ENCODE data around the gene RPGR.

RPGR gene

GRCh38 chrX:38256019-38256418, 71.3 kb downstream of the RPGR start:
- Histone ChIP-seq H3K36me3 (ENCODE audit: insufficient read depth, low read length) (no peaks in the 10 kb centered on the region), H3K9ac (ENCODE audit: low read depth, low read length) (no peak overlapping the region), H3K4me3 (ENCODE audit: low read length) (no peak overlapping the region), H3K27me3 (ENCODE audit: control insufficient read depth, insufficient read depth, low read length) (no peaks in the 10 kb centered on the region), H3K9me3 (replicated peaks; ENCODE audit: low read length) (no peaks in the 10 kb centered on the region), H3K4me2 (ENCODE audit: low read length) (no peak overlapping the region), H3K4me1 (ENCODE audit: control insufficient read depth, insufficient read depth, low read length) (no peaks in the 10 kb centered on the region)

GRCh38 chrX:38249965-38250364, 77.3 kb downstream of the RPGR start:
- H3K4me2 ChIP-seq (ENCODE audit: low read length): no peak overlapping the region
- no peaks in the 10 kb centered on the region for H3K36me3 ChIP-seq (ENCODE audit: insufficient read depth, low read length)
- H3K4me3 ChIP-seq (ENCODE audit: low read length): no peak overlapping the region
- no peaks in the 10 kb centered on the region for H3K9me3 ChIP-seq (replicated peaks; ENCODE audit: low read length)
- H3K9ac ChIP-seq (ENCODE audit: low read depth, low read length): no peak overlapping the region
- H3K4me1 ChIP-seq (ENCODE audit: control insufficient read depth, insufficient read depth, low read length): no peaks in the 10 kb centered on the region
- no peaks in the 10 kb centered on the region for H3K27me3 ChIP-seq (ENCODE audit: control insufficient read depth, insufficient read depth, low read length)

GRCh38 chrX:38247051-38247450, 80.3 kb downstream of the RPGR start:
- Histone ChIP-seq H3K9me3 (replicated peaks; ENCODE audit: low read length) (no peaks in the 10 kb centered on the region), H3K9ac (ENCODE audit: low read depth, low read length) (no peak overlapping the region), H3K27me3 (ENCODE audit: control insufficient read depth, insufficient read depth, low read length) (no peaks in the 10 kb centered on the region), H3K4me2 (ENCODE audit: low read length) (no peak overlapping the region), H3K36me3 (ENCODE audit: insufficient read depth, low read length) (no peaks in the 10 kb centered on the region), H3K4me3 (ENCODE audit: low read length) (no peak overlapping the region), H3K4me1 (ENCODE audit: control insufficient read depth, insufficient read depth, low read length) (no peaks in the 10 kb centered on the region)

- Histone ChIP-seq H3K4me3 (ENCODE audit: low read length) (no peak overlapping the region), H3K36me3 (ENCODE audit: insufficient read depth, low read length) (no peaks in the 10 kb centered on the region), H3K4me2 (ENCODE audit: low read length) (no peak overlapping the region), H3K27me3 (ENCODE audit: control insufficient read depth, insufficient read depth, low read length) (no peaks in the 10 kb centered on the region), H3K9me3 (replicated peaks; ENCODE audit: low read length) (no peaks in the 10 kb centered on the region), H3K4me1 (ENCODE audit: control insufficient read depth, insufficient read depth, low read length) (no peaks in the 10 kb centered on the region), H3K9ac (ENCODE audit: low read depth, low read length) (no peak overlapping the region)
Measured at GRCh38 chrX:38240541-38240940, 86.8 kb downstream of the RPGR start.

GRCh38 chrX:38236901-38237615, 90.3 kb downstream of the RPGR start:
- H3K9me3 ChIP-seq (replicated peaks; ENCODE audit: low read length): no peaks in the 10 kb centered on the region
- H3K4me1 ChIP-seq (ENCODE audit: control insufficient read depth, insufficient read depth, low read length): peaks cover 21% of the 10 kb centered on the region
- H3K27me3 ChIP-seq (ENCODE audit: control insufficient read depth, insufficient read depth, low read length): no peaks in the 10 kb centered on the region
- no peak overlapping the region for H3K4me3 ChIP-seq (ENCODE audit: low read length)
- no peak overlapping the region for H3K9ac ChIP-seq (ENCODE audit: low read depth, low read length)
- H3K4me2 ChIP-seq (ENCODE audit: low read length): no peak overlapping the region
- no peaks in the 10 kb centered on the region for H3K36me3 ChIP-seq (ENCODE audit: insufficient read depth, low read length)

- Histone ChIP-seq H3K9ac (ENCODE audit: low read depth, low read length) (no peak overlapping the region), H3K27me3 (ENCODE audit: control insufficient read depth, insufficient read depth, low read length) (no peaks in the 10 kb centered on the region), H3K4me2 (ENCODE audit: low read length) (peak overlapping the region; percentile 22), H3K36me3 (ENCODE audit: insufficient read depth, low read length) (no peaks in the 10 kb centered on the region), H3K4me3 (ENCODE audit: low read length) (no peak overlapping the region), H3K4me1 (ENCODE audit: control insufficient read depth, insufficient read depth, low read length) (peaks cover 21% of the 10 kb centered on the region), H3K9me3 (replicated peaks; ENCODE audit: low read length) (no peaks in the 10 kb centered on the region)
Measured at GRCh38 chrX:38233891-38234667, 93.2 kb downstream of the RPGR start.

GRCh38 chrX:38232079-38232686, 95.1 kb downstream of the RPGR start:
- Histone ChIP-seq H3K9me3 (replicated peaks; ENCODE audit: low read length) (no peaks in the 10 kb centered on the region), H3K36me3 (ENCODE audit: insufficient read depth, low read length) (no peaks in the 10 kb centered on the region), H3K27me3 (ENCODE audit: control insufficient read depth, insufficient read depth, low read length) (no peaks in the 10 kb centered on the region), H3K9ac (ENCODE audit: low read depth, low read length) (no peak overlapping the region), H3K4me1 (ENCODE audit: control insufficient read depth, insufficient read depth, low read length) (peaks cover 21% of the 10 kb centered on the region), H3K4me2 (ENCODE audit: low read length) (no peak overlapping the region), H3K4me3 (ENCODE audit: low read length) (no peak overlapping the region)

- no peaks in the 10 kb centered on the region for H3K27me3 ChIP-seq (ENCODE audit: control insufficient read depth, insufficient read depth, low read length)
- H3K36me3 ChIP-seq (ENCODE audit: insufficient read depth, low read length): no peaks in the 10 kb centered on the region
- peaks cover 10% of the 10 kb centered on the region for H3K4me1 ChIP-seq (ENCODE audit: control insufficient read depth, insufficient read depth, low read length)
- no peak overlapping the region for H3K4me3 ChIP-seq (ENCODE audit: low read length)
- peak overlapping the region; percentile 52 for H3K4me2 ChIP-seq (ENCODE audit: low read length)
- no peaks in the 10 kb centered on the region for H3K9me3 ChIP-seq (replicated peaks; ENCODE audit: low read length)
- no peak overlapping the region for H3K9ac ChIP-seq (ENCODE audit: low read depth, low read length)
Measured at GRCh38 chrX:38225093-38225492, 102.2 kb downstream of the RPGR start.

GRCh38 chrX:38224160-38224559, 103.1 kb downstream of the RPGR start:
- Histone ChIP-seq H3K27me3 (ENCODE audit: control insufficient read depth, insufficient read depth, low read length) (no peaks in the 10 kb centered on the region), H3K9me3 (replicated peaks; ENCODE audit: low read length) (no peaks in the 10 kb centered on the region)

GRCh38 chrX:38221391-38221929, 105.8 kb downstream of the RPGR start:
- H3K36me3 ChIP-seq (ENCODE audit: insufficient read depth, low read length): no peaks in the 10 kb centered on the region
- H3K4me3 ChIP-seq (ENCODE audit: low read length): peak overlapping the region; percentile 71
- no peaks in the 10 kb centered on the region for H3K9me3 ChIP-seq (replicated peaks; ENCODE audit: low read length)
- peak overlapping the region; percentile 76 for H3K9ac ChIP-seq (ENCODE audit: low read depth, low read length)
- H3K27me3 ChIP-seq (ENCODE audit: control insufficient read depth, insufficient read depth, low read length): no peaks in the 10 kb centered on the region
- peaks cover 14% of the 10 kb centered on the region for H3K4me1 ChIP-seq (ENCODE audit: control insufficient read depth, insufficient read depth, low read length)
- peak overlapping the region; percentile 84 for H3K4me2 ChIP-seq (ENCODE audit: low read length)

More at GRCh38 chrX:38224160-38224559, 103.1 kb downstream of the RPGR start:
- Histone ChIP-seq H3K36me3 (ENCODE audit: insufficient read depth, low read length) (no peaks in the 10 kb centered on the region), H3K9ac (ENCODE audit: low read depth, low read length) (no peak overlapping the region), H3K4me1 (ENCODE audit: control insufficient read depth, insufficient read depth, low read length) (peaks cover 14% of the 10 kb centered on the region), H3K4me3 (ENCODE audit: low read length) (no peak overlapping the region), H3K4me2 (ENCODE audit: low read length) (no peak overlapping the region)

Data from skeletal muscle satellite cell (primary cell).